Esophagus (tissue), 2 donors: ENCODE data around the gene GTF2H4. TPM values are rescaled to one million over a fixed set of nuclear protein-coding genes. Genes with fewer than 3 reads are reported as not detected.

Experiments used
- polyA plus RNA-seq, 2 donors: library from polyadenylated mRNA; stranded (reverse); fragments of 200-250 nt; gene quantifications; one replicate each; pipeline ENCODE4 v1.2.3, GENCODE V29; 2013
- donor health status: healthy with polysubstance abuse.
- donor health status: Bipolar disorder and iron deficiency.

Gene GTF2H4
- polyA plus RNA-seq, 2 donors, result 20.6 to 32.0 TPM

Other genes starting within 250 kb of the GTF2H4 start
- 10 to 100 TPM; 19.8 to 27.5 TPM for gene DHX16, start 235.2 kb upstream of the GTF2H4 start, polyA plus RNA-seq
- 10 to 100 TPM; 22.1 to 22.4 TPM for gene PPP1R18, start 221.6 kb upstream of the GTF2H4 start, polyA plus RNA-seq
- 10 to 100 TPM; 14.2 to 15.4 TPM for gene NRM, start 217.2 kb upstream of the GTF2H4 start, polyA plus RNA-seq
- 1 to 10 TPM; 5.9 to 8.1 TPM for gene MDC1, start 190.9 kb upstream of the GTF2H4 start, polyA plus RNA-seq
- gene TUBB, start 187.9 kb upstream of the GTF2H4 start, polyA plus RNA-seq, result 100 to 1,000 TPM; 142 to 313 TPM
- gene FLOT1, start 165.5 kb upstream of the GTF2H4 start, polyA plus RNA-seq, result 10 to 100 TPM; 80.9 to 87.0 TPM
- 100 to 1,000 TPM; 178 to 187 TPM for gene IER3, start 163.7 kb upstream of the GTF2H4 start, polyA plus RNA-seq
- gene DDR1, start 23.7 kb upstream of the GTF2H4 start, polyA plus RNA-seq, result 100 to 1,000 TPM; 102 to 136 TPM
- 10 to 100 TPM; 30.0 to 81.5 TPM for gene VARS2, start 6.0 kb downstream of the GTF2H4 start, polyA plus RNA-seq
- gene SFTA2, start 24.0 kb downstream of the GTF2H4 start, polyA plus RNA-seq, result 100 to 1,000 TPM; 130 to 421 TPM
- 10 to 100 TPM in 1 of 2 donors, 1 to 10 TPM in 1; 5.2 to 17.8 TPM for gene MUCL3, start 32.8 kb downstream of the GTF2H4 start, polyA plus RNA-seq
- 1,000 to 10,000 TPM in 1 of 2 donors, 100 to 1,000 TPM in 1; 912 to 1,484 TPM for gene MUC21, start 75.5 kb downstream of the GTF2H4 start, polyA plus RNA-seq
- gene MUC22, start 102.3 kb downstream of the GTF2H4 start, polyA plus RNA-seq, result 1 to 10 TPM; 2.4 to 5.8 TPM
- under 1 TPM in 1 of 2 donors, not detected in 1; 0.08 TPM for gene C6orf15, start 204.4 kb downstream of the GTF2H4 start, polyA plus RNA-seq
- gene PSORS1C1, start 206.6 kb downstream of the GTF2H4 start, polyA plus RNA-seq, result 1 to 10 TPM in 1 of 2 donors, under 1 TPM in 1; 1.00 to 4.3 TPM
- gene CDSN, start 212.2 kb downstream of the GTF2H4 start, polyA plus RNA-seq, result under 1 TPM; 0.02 to 0.20 TPM
- gene PSORS1C2, start 230.9 kb downstream of the GTF2H4 start, polyA plus RNA-seq, result under 1 TPM; 0.22 to 0.81 TPM
- gene CCHCR1, start 249.6 kb downstream of the GTF2H4 start, polyA plus RNA-seq, result 10 to 100 TPM; 10.5 to 15.4 TPM